ENCODE data around the gene DMAC2L. TPM values are rescaled to one million over a fixed set of nuclear protein-coding genes. Genes with fewer than 3 reads are reported as not detected.

Gene DMAC2L
- polyA plus RNA-seq, 1 donor from 2014 or later, result 17.1 TPM

GRCh38 chr14:50318031-50318626, 6.0 kb downstream of the DMAC2L start:
- H3K9me2 ChIP-seq (ENCODE audit: insufficient read depth, low read length), result no peaks in the 10 kb centered on the region
- peaks cover 7% of the 10 kb centered on the region for H3F3A ChIP-seq (ENCODE audit: insufficient read depth, low read length, poor library complexity, severe bottlenecking)
- H3K27me3 ChIP-seq (ENCODE audit: insufficient read depth, low read depth, low read length), result no peaks in the 10 kb centered on the region
- no peak overlapping the region for H3K9ac ChIP-seq (ENCODE audit: low read length)
- H3K79me2 ChIP-seq (replicated peaks; ENCODE audit: insufficient read depth, low read length), result peaks cover 22% of the 10 kb centered on the region
- no peaks in the 10 kb centered on the region for H3K36me3 ChIP-seq (ENCODE audit: insufficient read depth, low read length)
- no peak overlapping the region for H3K4me3 ChIP-seq (ENCODE audit: low read length)
- no peaks in the 10 kb centered on the region for H4K20me1 ChIP-seq (ENCODE audit: insufficient read depth)
- no peak overlapping the region for H3K4me2 ChIP-seq (ENCODE audit: low read length)
- H2AFZ ChIP-seq (ENCODE audit: low read depth, low read length), result no peak overlapping the region
- H3K27ac ChIP-seq (ENCODE audit: low read length), result no peak overlapping the region
- TF ChIP-seq TAF1 (IDR thresholded peaks at IDR 0.05; ENCODE audit: low read depth) (no peak), EZH2 (IDR thresholded peaks at IDR 0.05; ENCODE audit: borderline replicate concordance, insufficient read depth, low read length, poor library complexity, severe bottlenecking) (no peak), REST (IDR thresholded peaks at IDR 0.05; ENCODE audit: borderline replicate concordance) (no peak), RAD21 (conservative IDR thresholded peaks at IDR 0.05) (peak; percentile 62), POLR2AphosphoS5 (IDR thresholded peaks at IDR 0.05) (no peak), MXI1 (conservative IDR thresholded peaks at IDR 0.05; ENCODE audit: poor library complexity, severe bottlenecking) (no peak), CTCF (IDR thresholded peaks at IDR 0.05; ENCODE audit: poor library complexity, severe bottlenecking) (peak; percentile 71), SMC3 (conservative IDR thresholded peaks at IDR 0.05; ENCODE audit: poor library complexity) (peak; percentile 59), EP300 (conservative IDR thresholded peaks at IDR 0.05; ENCODE audit: poor library complexity, severe bottlenecking) (no peak)
- H3K9me3 ChIP-seq (ENCODE audit: low read length), result no peaks in the 10 kb centered on the region

GRCh38 chr14:50319293-50319692, 7.2 kb downstream of the DMAC2L start:
- Histone ChIP-seq H3K4me2 (ENCODE audit: low read length) (no peak overlapping the region), H3K27ac (ENCODE audit: low read length) (no peak overlapping the region), H2AFZ (ENCODE audit: low read depth, low read length) (no peak overlapping the region), H3K9ac (ENCODE audit: low read length) (no peak overlapping the region), H3K4me3 (ENCODE audit: low read length) (no peak overlapping the region), H3K27me3 (ENCODE audit: insufficient read depth, low read depth, low read length) (no peaks in the 10 kb centered on the region), H3K9me3 (ENCODE audit: low read length) (no peaks in the 10 kb centered on the region), H3K9me2 (ENCODE audit: insufficient read depth, low read length) (no peaks in the 10 kb centered on the region), H3F3A (ENCODE audit: insufficient read depth, low read length, poor library complexity, severe bottlenecking) (peaks cover 4% of the 10 kb centered on the region), H4K20me1 (ENCODE audit: insufficient read depth) (no peaks in the 10 kb centered on the region), H3K79me2 (replicated peaks; ENCODE audit: insufficient read depth, low read length) (peaks cover 12% of the 10 kb centered on the region), H3K36me3 (ENCODE audit: insufficient read depth, low read length) (no peaks in the 10 kb centered on the region)
- TF ChIP-seq CTCF (IDR thresholded peaks at IDR 0.05; ENCODE audit: poor library complexity, severe bottlenecking) (no peak), EP300 (conservative IDR thresholded peaks at IDR 0.05; ENCODE audit: poor library complexity, severe bottlenecking) (no peak), SMC3 (conservative IDR thresholded peaks at IDR 0.05; ENCODE audit: poor library complexity) (no peak), MXI1 (conservative IDR thresholded peaks at IDR 0.05; ENCODE audit: poor library complexity, severe bottlenecking) (no peak), TAF1 (IDR thresholded peaks at IDR 0.05; ENCODE audit: low read depth) (no peak), EZH2 (IDR thresholded peaks at IDR 0.05; ENCODE audit: borderline replicate concordance, insufficient read depth, low read length, poor library complexity, severe bottlenecking) (no peak)
